DMS 273 treated with DMSO at 0.1 percent for 48 hours (cell line): Measurements from ENCODE around the gene MBP.

Experiments used
- DNase-seq: peaks from one replicate; lab custom pipeline; 2025; lab: John Stamatoyannopoulos, UW

Gene MBP

GRCh38 chr18:77132369-77133050 is at the start of gene MBP:
TSS of gene MBP (minus strand) at chr18:77132783. CDS start at chr18:77105261, 27,522 bp downstream.
- DNase-seq = no peak

DNA sequence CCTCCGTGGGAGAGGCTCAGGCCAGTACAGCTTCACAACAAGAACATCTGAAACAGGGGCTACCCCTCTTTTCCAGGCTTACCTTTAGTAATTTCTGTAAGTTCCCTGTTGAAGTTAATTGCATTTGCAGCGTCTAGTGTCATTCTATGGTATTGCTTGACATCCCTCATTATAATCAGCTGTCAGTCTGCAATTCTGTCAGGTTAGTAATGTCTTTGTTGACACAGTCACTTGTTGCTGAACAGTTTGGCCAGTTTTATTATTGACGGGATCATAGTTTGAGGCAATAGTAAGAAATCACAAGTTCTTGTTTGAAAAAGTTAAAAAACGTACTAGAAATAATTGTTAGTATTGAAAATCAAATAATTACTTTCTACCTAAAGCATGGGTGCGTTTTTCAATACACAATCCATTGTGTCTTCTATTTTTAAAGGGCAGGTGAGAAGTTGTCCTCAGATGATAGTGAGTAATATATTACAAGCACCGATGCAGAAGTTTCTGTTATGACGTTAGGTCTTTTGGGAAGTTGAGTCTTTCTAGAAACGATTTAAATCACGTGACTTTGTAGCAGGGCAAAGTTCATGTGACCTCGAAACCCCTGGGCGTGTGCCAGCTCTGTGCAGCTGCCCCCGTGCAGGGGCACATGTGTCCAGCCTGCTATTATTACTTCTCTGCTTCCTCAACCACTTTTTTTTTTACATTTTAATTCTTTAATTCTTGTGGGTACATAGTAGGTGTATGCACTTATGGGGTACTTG is 49.5 kb upstream of the MBP start:
- no peak for DNase-seq

DNA sequence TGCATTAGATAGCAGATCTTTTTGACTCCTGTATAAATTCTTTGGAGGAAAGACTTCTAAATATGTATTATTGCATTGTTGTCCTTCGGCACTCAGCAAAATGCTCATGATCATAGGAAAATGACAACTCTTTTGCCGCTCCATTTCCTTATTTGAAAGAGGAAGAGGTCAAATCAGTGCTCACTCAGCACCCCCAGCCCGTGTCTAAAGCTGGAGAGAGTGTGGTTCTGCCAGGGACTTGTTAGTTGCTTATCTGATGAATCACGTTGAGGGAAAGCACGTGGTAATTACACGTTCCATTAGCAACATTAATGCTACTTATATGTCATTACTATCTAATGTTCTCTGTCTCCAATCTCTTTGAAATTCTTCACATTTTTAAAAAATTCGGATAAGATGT is 46.0 kb upstream of the MBP start:
- no peak for DNase-seq

DNA sequence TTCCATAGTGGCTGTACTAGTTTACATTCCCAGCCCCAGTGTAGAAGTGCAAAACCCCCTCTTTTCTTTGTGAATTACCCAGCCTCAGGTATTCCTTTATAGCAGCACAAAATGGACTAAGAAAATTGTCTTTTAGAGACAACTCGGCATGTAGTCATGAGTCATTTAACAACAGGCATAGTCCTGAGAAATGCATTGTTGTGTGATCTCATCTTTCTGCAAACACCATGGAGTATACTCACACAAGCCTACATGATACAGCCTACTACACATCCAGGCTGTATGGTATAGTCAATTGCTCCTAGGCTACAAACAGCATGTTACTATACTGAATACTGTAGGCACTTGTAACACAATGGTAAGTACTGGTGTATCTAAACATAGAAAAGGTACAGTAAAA is 44.4 kb upstream of the MBP start:
- no peak for DNase-seq

- DNase-seq = peak; percentile 64
Measured at GRCh38 chr18:77173275-77174030, 40.9 kb upstream of the MBP start.

- no peak for DNase-seq
Measured at GRCh38 chr18:77170890-77171410, 38.4 kb upstream of the MBP start.

- no peak for DNase-seq
Measured at GRCh38 chr18:77168811-77169311, 36.3 kb upstream of the MBP start.

DNA sequence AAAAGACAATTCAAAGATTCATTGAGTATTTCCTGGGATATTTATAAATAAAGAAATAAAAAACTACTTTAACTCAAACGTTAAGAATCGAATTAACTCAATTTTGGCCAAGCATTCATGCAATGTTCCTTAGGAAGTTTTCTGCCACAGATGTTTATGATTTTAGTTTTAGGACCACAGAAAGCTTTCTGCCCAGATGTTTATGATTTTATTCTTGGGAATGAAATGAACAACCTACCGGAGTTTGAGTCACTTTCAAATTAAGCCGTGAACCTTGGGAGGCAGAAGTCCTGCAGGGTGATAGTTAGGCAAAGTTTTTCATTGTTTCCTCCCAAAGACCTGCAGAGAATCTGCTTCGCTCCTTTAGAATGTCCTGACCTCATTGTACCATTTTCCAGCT is 34.7 kb upstream of the MBP start:
- DNase-seq = no peak

DNA sequence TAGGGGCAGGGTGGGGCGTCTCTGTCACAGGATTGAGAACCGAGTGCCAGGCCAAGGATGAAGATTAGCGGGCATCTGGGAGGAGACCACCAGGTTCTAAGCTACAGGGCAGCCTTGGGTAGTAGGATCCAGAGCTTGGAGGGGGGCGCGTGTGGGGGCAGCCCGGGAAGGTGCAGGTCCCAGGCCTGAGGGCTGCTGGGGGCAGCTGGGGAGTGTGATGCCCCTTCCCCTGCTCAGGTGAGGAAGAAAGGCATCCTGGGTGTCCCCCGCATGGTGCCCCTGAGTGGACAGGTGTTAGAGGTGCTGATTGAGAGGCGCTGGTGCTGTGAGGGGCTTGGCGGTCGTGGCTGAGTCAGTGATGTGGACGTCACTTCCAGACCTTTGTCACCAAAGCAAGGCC is 33.9 kb upstream of the MBP start:
- DNase-seq = no peak

DNA sequence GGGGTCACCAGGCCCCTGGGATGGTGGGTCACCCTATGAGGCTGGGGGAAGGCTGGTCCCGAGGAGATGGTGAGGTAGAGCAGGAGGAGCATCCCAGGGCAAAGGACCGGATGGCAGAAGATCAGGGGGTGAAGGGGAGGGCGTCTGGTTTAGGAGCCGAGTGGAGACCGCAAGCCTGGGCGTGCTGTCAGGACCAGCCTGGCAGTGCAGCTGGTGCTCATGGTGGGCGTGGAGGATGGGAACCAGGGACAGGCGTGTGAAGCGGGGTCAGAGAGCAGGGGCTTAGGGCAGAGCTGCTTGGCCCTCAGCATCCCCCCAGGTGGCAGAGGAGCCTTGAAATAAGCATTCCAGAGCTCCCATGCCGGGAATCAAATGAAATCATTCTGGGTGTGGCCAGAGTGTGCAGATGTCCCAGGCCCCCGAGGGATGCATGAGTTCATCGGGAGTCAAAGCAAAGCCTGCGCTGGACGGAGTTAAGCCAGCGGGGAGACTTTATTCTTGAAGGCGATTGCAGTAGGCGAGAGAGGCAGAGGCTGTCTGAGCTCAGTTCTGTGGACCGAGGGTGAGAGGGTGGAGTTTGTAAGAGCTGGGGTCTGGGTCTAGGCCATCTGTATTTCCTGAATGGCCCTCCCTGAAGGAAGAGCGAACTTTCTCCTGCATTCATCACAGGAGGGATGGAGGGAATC is 33.1 kb upstream of the MBP start:
- peak; percentile 34 for DNase-seq

DNA sequence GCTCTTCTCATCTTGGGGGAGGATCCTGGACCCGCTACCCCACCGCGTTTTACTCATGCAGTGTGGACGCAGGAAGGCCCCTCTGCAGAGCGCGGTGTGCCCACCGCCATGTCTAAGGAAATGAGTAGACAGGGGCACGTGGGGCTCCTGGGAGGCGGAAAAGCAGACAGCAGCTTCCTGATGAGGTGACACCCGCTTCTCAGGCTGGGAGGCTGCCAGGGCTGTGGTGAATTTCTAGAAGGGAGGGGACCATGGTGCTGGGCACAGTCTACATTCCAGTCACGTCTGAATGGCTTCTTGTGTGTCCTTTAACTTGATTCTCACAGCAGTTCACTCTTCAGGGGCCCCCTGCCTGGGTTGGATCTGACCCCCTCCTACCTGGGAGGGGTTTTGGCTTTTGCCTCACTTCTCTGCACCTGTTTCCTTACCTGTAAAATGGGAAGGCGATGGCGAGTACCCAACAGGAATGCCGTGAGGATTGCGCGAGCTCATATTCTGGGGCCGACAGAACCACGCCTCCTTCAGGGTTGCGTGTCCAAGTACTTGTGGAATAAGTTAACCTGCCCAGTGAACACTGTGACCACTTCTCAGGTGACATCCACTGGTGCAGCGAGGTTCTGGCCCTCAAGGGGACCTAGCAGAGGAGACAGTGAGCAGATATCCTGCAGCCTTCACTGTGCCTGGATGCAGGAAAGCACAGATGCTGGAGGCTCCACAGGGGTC is 32.3 kb upstream of the MBP start:
- no peak for DNase-seq

- DNase-seq = no peak
Measured at GRCh38 chr18:77164026-77164425, 31.4 kb upstream of the MBP start.

GRCh38 chr18:77162580-77162979 is 30.0 kb upstream of the MBP start:
- no peak for DNase-seq

GRCh38 chr18:77161961-77162360 is 29.4 kb upstream of the MBP start:
- no peak for DNase-seq

GRCh38 chr18:77161383-77161782 is 28.8 kb upstream of the MBP start:
- DNase-seq = no peak

- DNase-seq = no peak
Measured at GRCh38 chr18:77160515-77160914, 27.9 kb upstream of the MBP start.

DNA sequence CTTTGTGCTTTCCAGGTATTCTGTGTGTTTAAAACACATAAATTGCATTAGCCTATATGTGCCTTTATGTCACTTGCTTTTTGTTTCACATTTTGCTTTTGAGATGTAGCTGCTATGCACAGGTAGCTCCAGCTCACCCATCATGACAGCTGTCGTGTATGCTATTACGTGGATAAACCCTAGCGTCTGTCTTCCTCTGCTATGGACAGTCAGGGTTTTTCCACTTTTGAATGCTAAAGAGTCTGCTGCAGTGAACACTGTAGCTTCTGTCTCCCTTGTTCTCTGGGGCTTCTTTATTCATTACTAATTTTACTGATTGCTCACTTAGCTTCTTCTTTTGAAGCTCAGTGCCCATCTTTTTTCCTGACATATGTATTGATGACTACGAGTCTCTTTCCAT is 24.7 kb upstream of the MBP start:
- DNase-seq = no peak

DNA sequence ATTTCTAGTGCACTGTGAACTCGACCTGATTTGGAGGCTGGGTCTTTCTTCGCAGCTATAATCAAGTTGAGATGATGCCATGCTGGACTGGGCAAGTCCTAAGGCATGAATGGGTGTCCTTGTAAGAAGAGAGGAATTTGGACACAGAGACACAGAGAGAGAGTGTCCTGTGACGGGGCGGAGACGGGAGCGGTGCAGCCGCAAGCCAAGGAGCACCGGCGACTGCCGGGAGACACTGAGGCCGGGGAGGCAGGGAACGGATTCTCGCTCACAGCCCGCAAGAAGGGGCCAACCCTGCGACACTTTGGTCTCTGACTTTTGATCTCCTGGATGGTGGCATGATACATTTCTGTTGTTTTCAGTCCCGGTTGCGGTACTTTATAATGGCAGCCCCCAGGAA is 22.4 kb upstream of the MBP start:
- no peak for DNase-seq

GRCh38 chr18:77153404-77153803 is 20.8 kb upstream of the MBP start:
- DNase-seq = no peak

GRCh38 chr18:77151772-77152520 is 19.4 kb upstream of the MBP start:
- DNase-seq = no peak
